Measurements from ENCODE around the gene ZBED4.

- TF ChIP-seq TAF1 (IDR thresholded peaks at IDR 0.05; ENCODE audit: borderline replicate concordance, low read depth, low read length): no peak
- no peak for TF ChIP-seq POLR2A (IDR thresholded peaks at IDR 0.05; ENCODE audit: low read depth, low read length)
- no peak for TF ChIP-seq POLR2AphosphoS5 (IDR thresholded peaks at IDR 0.05; ENCODE audit: low read depth, low read length)
Measured at GRCh38 chr22:49924113-49924833, 70.6 kb downstream of the ZBED4 start.
